GM19395 (cell line): ENCODE results near the gene MRPL18.
"Not testable (repeated sequence)": the region's sequence is repeated elsewhere in the genome, so short reads cannot be mapped to it uniquely, and the experiment has no call there.

Source experiments
- ATAC-seq: cut with Tn5 transposase; IDR thresholded peaks from one replicate; pipeline ENCODE4 v1.9.1; 2021; ENCODE audit warnings: mild to moderate bottlenecking, moderate library complexity; ENCODE audit not compliant: unreplicated experiment

The MRPL18 gene

GRCh38 chr6:159815410-159815809 lies 25.1 kb downstream of the MRPL18 start:
- no peak for ATAC-seq

GRCh38 chr6:159816775-159817174 lies 26.5 kb downstream of the MRPL18 start:
- not testable (repeated sequence) for ATAC-seq

GRCh38 chr6:159817951-159818739 lies 27.9 kb downstream of the MRPL18 start:
- ATAC-seq, result no peak

- no peak for ATAC-seq
Measured at GRCh38 chr6:159819098-159819497, 28.8 kb downstream of the MRPL18 start.

- peak; percentile 70 for ATAC-seq
Measured at GRCh38 chr6:159819932-159820640, 29.8 kb downstream of the MRPL18 start.

GRCh38 chr6:159821122-159821521 lies 30.9 kb downstream of the MRPL18 start:
- no peak for ATAC-seq

- no peak for ATAC-seq
Measured at GRCh38 chr6:159821726-159822125, 31.5 kb downstream of the MRPL18 start.

- ATAC-seq, result no peak
Measured at GRCh38 chr6:159823953-159824352, 33.7 kb downstream of the MRPL18 start.

- not testable (repeated sequence) for ATAC-seq
Measured at GRCh38 chr6:159824690-159825089, 34.4 kb downstream of the MRPL18 start.

- no peak for ATAC-seq
Measured at GRCh38 chr6:159826004-159826403, 35.7 kb downstream of the MRPL18 start.

- no peak for ATAC-seq
Measured at GRCh38 chr6:159826968-159827647, 36.8 kb downstream of the MRPL18 start.

GRCh38 chr6:159828074-159828473 lies 37.8 kb downstream of the MRPL18 start:
- no peak for ATAC-seq

- peak; percentile 63 for ATAC-seq
Measured at GRCh38 chr6:159829526-159829925, 39.3 kb downstream of the MRPL18 start.

GRCh38 chr6:159830501-159831372 lies 40.5 kb downstream of the MRPL18 start:
- ATAC-seq, result no peak

GRCh38 chr6:159831373-159831679 lies 41.1 kb downstream of the MRPL18 start:
- ATAC-seq, result no peak

- ATAC-seq, result no peak
Measured at GRCh38 chr6:159832946-159833345, 42.7 kb downstream of the MRPL18 start.

- ATAC-seq, result no peak
Measured at GRCh38 chr6:159833556-159833955, 43.3 kb downstream of the MRPL18 start.

GRCh38 chr6:159833997-159834603 lies 43.8 kb downstream of the MRPL18 start:
- no peak for ATAC-seq

GRCh38 chr6:159836718-159837490 lies 46.6 kb downstream of the MRPL18 start:
- ATAC-seq, result no peak

- no peak for ATAC-seq
Measured at GRCh38 chr6:159837511-159837910, 47.2 kb downstream of the MRPL18 start.
